ENCODE results near the gene TMEM79. TPM values are rescaled to one million over a fixed set of nuclear protein-coding genes. Genes with fewer than 3 reads are reported as not detected.

Gene TMEM79
- total RNA-seq, 1 donor from 2014 or later, result 3.9 TPM

- DNase-seq (ENCODE audit: low read depth), result no peak
Measured at GRCh38 chr1:156276966-156277381, 7.2 kb upstream of the TMEM79 start.

GRCh38 chr1:156279837-156280236 lies 4.3 kb upstream of the TMEM79 start:
- no peak overlapping the region for H3K4me3 ChIP-seq (ENCODE audit: low read depth, low read length)
- DNase-seq (ENCODE audit: low read depth), result no peak
- TF ChIP-seq CTCF (conservative IDR thresholded peaks at IDR 0.05; ENCODE audit: low read depth, low read length), result no peak

More at GRCh38 chr1:156276966-156277381, 7.2 kb upstream of the TMEM79 start:
- TF ChIP-seq CTCF (conservative IDR thresholded peaks at IDR 0.05; ENCODE audit: low read depth, low read length), result no peak
- H3K4me3 ChIP-seq (ENCODE audit: low read depth, low read length), result no peak overlapping the region

GRCh38 chr1:156281281-156281680 lies 2.8 kb upstream of the TMEM79 start:
- peak overlapping the region; percentile 86 for H3K4me3 ChIP-seq (ENCODE audit: low read depth, low read length)
- DNase-seq (ENCODE audit: low read depth), result no peak
- TF ChIP-seq CTCF (conservative IDR thresholded peaks at IDR 0.05; ENCODE audit: low read depth, low read length), result no peak

GRCh38 chr1:156281693-156282478 lies 2.2 kb upstream of the TMEM79 start:
- TF ChIP-seq CTCF (conservative IDR thresholded peaks at IDR 0.05; ENCODE audit: low read depth, low read length), result no peak
- peak overlapping the region; percentile 86 for H3K4me3 ChIP-seq (ENCODE audit: low read depth, low read length)
- no peak for DNase-seq (ENCODE audit: low read depth)

- peak; percentile 92 for DNase-seq (ENCODE audit: low read depth)
- TF ChIP-seq CTCF (conservative IDR thresholded peaks at IDR 0.05; ENCODE audit: low read depth, low read length), result no peak
- H3K4me3 ChIP-seq (ENCODE audit: low read depth, low read length), result peak within 1 kb of the TSS; percentile 86
Measured at GRCh38 chr1:156282479-156283222, 1.5 kb upstream of the TMEM79 start, which contains the start of gene SMG5. Gene SMG5, minus strand, starts transcription at chr1:156282825. Its CDS starts 145 bp downstream, at chr1:156282680.

GRCh38 chr1:156283521-156283920 lies 604 bp upstream of the TMEM79 start:
- no peak for DNase-seq (ENCODE audit: low read depth)
- H3K4me3 ChIP-seq (ENCODE audit: low read depth, low read length), result peak overlapping the region; percentile 86
- no peak for TF ChIP-seq CTCF (conservative IDR thresholded peaks at IDR 0.05; ENCODE audit: low read depth, low read length)
